HepG2 (cell line): ENCODE data around the gene RBMS2. TPM values are rescaled to one million over a fixed set of nuclear protein-coding genes. Genes with fewer than 3 reads are reported as not detected.

Experiments used
- ATF7-NPFF ChIP-seq: sonication (generic); formaldehyde crosslinking; IDR thresholded peaks from 2 replicates; pipeline ENCODE4 v1.8.1; 2023; ENCODE audit warnings: mild to moderate bottlenecking, low read depth, missing genetic modification reagents, moderate library complexity
- CEBPB ChIP-seq: IDR thresholded peaks from 2 replicates; pipeline ENCODE4 v1.6.1; 2011; ENCODE audit warnings: low read depth, low read length, improper control_type of control experiment, borderline replicate concordance
- ELF1 ChIP-seq: sonication (generic); formaldehyde crosslinking; IDR thresholded peaks from 2 replicates; pipeline ENCODE4 v1.4.0; 2020; ENCODE audit warnings: missing genetic modification reagents
- IRF9 ChIP-seq: sonication (generic); formaldehyde crosslinking; IDR thresholded peaks from 2 replicates; pipeline ENCODE4 v1.8.0; 2022; ENCODE audit warnings: missing genetic modification reagents, mild to moderate bottlenecking, borderline replicate concordance
- LRRFIP1 ChIP-seq: sonication (generic); formaldehyde crosslinking; conservative IDR thresholded peaks from 2 replicates; pipeline ENCODE4 v1.4.0; 2020; ENCODE audit warnings: missing genetic modification reagents
- NBN ChIP-seq: fragments of 450-650 bp; conservative IDR thresholded peaks from 2 replicates; pipeline ENCODE4 v1.6.1; 2017
- TRIM22 ChIP-seq: fragments of 450-650 bp; IDR thresholded peaks from 2 replicates; pipeline ENCODE4 v1.6.1; 2017
- ZNF256 ChIP-seq: sonication (generic); formaldehyde crosslinking; conservative IDR thresholded peaks from 2 replicates; pipeline ENCODE4 v1.4.0; 2020; ENCODE audit warnings: missing genetic modification reagents
- ZNF337 ChIP-seq: sonication (generic); formaldehyde crosslinking; IDR thresholded peaks from 2 replicates; pipeline ENCODE4 v1.5.1; 2020; ENCODE audit warnings: missing genetic modification reagents, low read depth, mild to moderate bottlenecking, borderline replicate concordance
- ZNF441 ChIP-seq: sonication (generic); formaldehyde crosslinking; IDR thresholded peaks from 2 replicates; pipeline ENCODE4 v1.7.0; 2021; ENCODE audit warnings: missing genetic modification reagents, borderline replicate concordance
- ZNF512 ChIP-seq: sonication (generic); formaldehyde crosslinking; IDR thresholded peaks from 2 replicates; pipeline ENCODE4 v1.4.0; 2020; ENCODE audit warnings: mild to moderate bottlenecking, missing genetic modification reagents
- ZNF512B ChIP-seq: sonication (generic); formaldehyde crosslinking; IDR thresholded peaks from 2 replicates; pipeline ENCODE4 v1.5.1; 2020; ENCODE audit warnings: missing genetic modification reagents, mild to moderate bottlenecking, borderline replicate concordance
- ZNF687 ChIP-seq: sonication (generic); formaldehyde crosslinking; IDR thresholded peaks from 2 replicates; pipeline ENCODE4 v1.5.1; 2020; ENCODE audit warnings: mild to moderate bottlenecking, missing genetic modification reagents, moderate library complexity
- polyA plus RNA-seq, 8 experiments: library from polyadenylated mRNA; depleted of rRNA in 3 of 8; stranded (reverse) in 7 of 8; unstranded in 1 of 8; fragments of >200 nt; fragmentation: Illumina TruSeq in 4 of 8; extraction: Trizol in 4 of 8; gene quantifications; 2 replicates each; pipeline versions ENCODE4 v1.2.1 to v1.2.3, GENCODE V29; 2011 to 2016; ENCODE audit warnings: low read depth in 4 of 8, missing spikeins in 1 of 8, mixed read lengths in 1 of 8; ENCODE audit not compliant: insufficient read depth in 1 of 8
- total RNA-seq, 5 experiments: library from RNA; depleted of rRNA; stranded (reverse); fragments of >200 nt; fragmentation: Illumina TruSeq; extraction: Trizol; gene quantifications; 2 replicates each; pipeline ENCODE4 v1.2.3, GENCODE V29; 2016; ENCODE audit warnings: low read depth in 1 of 5

The RBMS2 gene
- total and polyA plus RNA-seq, 2 of the 13 experiments (the other 11 are each of a cell fraction or from before 2014, with no cell fraction given), result 0.53 to 7.4 TPM

- TF ChIP-seq ZNF512 (CRISPR knock-in tag) (no peak), ELF1 (CRISPR knock-in tag) (peak; percentile 56; the same call in 1 of the 2 replicates), ZNF512B (CRISPR knock-in tag) (no peak), NBN (no peak), ZNF687 (CRISPR knock-in tag) (peak; percentile 45; the same call in 1 of the 2 replicates), ZNF337 (CRISPR knock-in tag) (no peak), ZNF441 (CRISPR knock-in tag) (no peak), IRF9 (CRISPR knock-in tag) (no peak), ZNF256 (CRISPR knock-in tag) (no peak), TRIM22 (no peak), LRRFIP1 (CRISPR knock-in tag) (no peak), ATF7-NPFF (CRISPR knock-in tag) (no peak), CEBPB (no peak)
These were observed 115.3 kb downstream of the RBMS2 start (continued) for GRCh38 chr12:56636675-56637540.
